Upper lobe of left lung (tissue), 6 donors: Measurements from ENCODE around the gene STRADB. TPM values are rescaled to one million over a fixed set of nuclear protein-coding genes. Genes with fewer than 3 reads are reported as not detected.

Experiments
- ATAC-seq, 2 donors: fragments of 200-7000 bp; cut with Tn5 transposase; one replicate each; pipeline ENCODE4 v1.9.1; 2022; ENCODE audit warnings: mild to moderate bottlenecking in 2 of 2, moderate library complexity in 2 of 2; ENCODE audit not compliant: low FRiP score in 2 of 2
- DNase-seq, 2 donors: peaks; one replicate each; pipeline ENCODE4 v3.0.0-alpha.2; 2019 to 2020
- H3K27ac ChIP-seq, 4 donors: fragments of 200-600 bp; sonication (generic); one replicate each; pipeline ENCODE4 v1.5.1; 2016 to 2019
- H3K27me3 ChIP-seq, 4 donors: fragments of 200-600 bp; sonication (generic); one replicate each; pipeline ENCODE4 v1.5.1; 2017 to 2019
- H3K36me3 ChIP-seq, 4 donors: fragments of 200-600 bp; sonication (generic); one replicate each; pipeline ENCODE4 v1.5.1; 2016 to 2019
- H3K4me1 ChIP-seq, 4 donors: fragments of 200-600 bp; sonication (generic); one replicate each; pipeline ENCODE4 v1.5.1; 2018 to 2019
- H3K4me3 ChIP-seq, 4 donors: fragments of 200-600 bp; sonication (generic); one replicate each; pipeline ENCODE4 v1.5.1; 2017 to 2019; ENCODE audit warnings: mild to moderate bottlenecking in 2 of 4, moderate library complexity in 1 of 4
- H3K9me3 ChIP-seq, 4 donors: fragments of 200-600 bp; sonication (generic); one replicate each; pipeline ENCODE4 v1.5.1; 2018 to 2019
- EP300 ChIP-seq, 4 donors: sonication (generic); formaldehyde crosslinking; IDR thresholded peaks; one replicate each; pipeline ENCODE4 v1.5.1; 2017; ENCODE audit warnings: antibody characterized with exemption in 4 of 4, control low read depth in 2 of 4
- POLR2A ChIP-seq, 4 donors: fragments of 450-650 bp; IDR thresholded peaks; one replicate each; pipeline ENCODE4 v1.5.1; 2016 to 2017; ENCODE audit warnings: antibody characterized with exemption in 4 of 4, mild to moderate bottlenecking in 2 of 4
- POLR2AphosphoS5 ChIP-seq, 2 donors: sonication (generic); formaldehyde crosslinking; IDR thresholded peaks; one replicate each; pipeline ENCODE4 v1.5.1; 2017; ENCODE audit warnings: antibody characterized with exemption in 2 of 2
- WGBS, 2 donors: methylation state at CpG; one replicate each; pipeline ENCODE4 v1.1.5; 2017 to 2018; 5-methylcytosine and 5-hydroxymethylcytosine counted together
- total RNA-seq, 6 donors: library from RNA; depleted of rRNA in 4 of 6; stranded (reverse); fragments of >200 nt in 4 of 6; gene quantifications; one replicate each; pipeline versions ENCODE4 v1.1.0 to v1.2.1, GENCODE V29; 2016 to 2021
- TF ChIP-seq, protein P1 (sequence below), 6 experiments: fragments of 450-650 bp in 4 of 6; fragments of 200-600 bp in 2 of 6; sonication (generic) in 2 of 6; IDR thresholded peaks; one replicate each; pipeline ENCODE4 v1.5.1; 2016 to 2019; ENCODE audit warnings: antibody characterized with exemption in 6 of 6
- donor health status: DM: no; HTN: no; CAD: no; lungs with moderate emphysema.
- donor health status: DM: no; HTN: yes; CAD: no; lungs with severe emphysema.

Gene STRADB, protein sequence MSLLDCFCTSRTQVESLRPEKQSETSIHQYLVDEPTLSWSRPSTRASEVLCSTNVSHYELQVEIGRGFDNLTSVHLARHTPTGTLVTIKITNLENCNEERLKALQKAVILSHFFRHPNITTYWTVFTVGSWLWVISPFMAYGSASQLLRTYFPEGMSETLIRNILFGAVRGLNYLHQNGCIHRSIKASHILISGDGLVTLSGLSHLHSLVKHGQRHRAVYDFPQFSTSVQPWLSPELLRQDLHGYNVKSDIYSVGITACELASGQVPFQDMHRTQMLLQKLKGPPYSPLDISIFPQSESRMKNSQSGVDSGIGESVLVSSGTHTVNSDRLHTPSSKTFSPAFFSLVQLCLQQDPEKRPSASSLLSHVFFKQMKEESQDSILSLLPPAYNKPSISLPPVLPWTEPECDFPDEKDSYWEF
- 10 to 100 TPM in 5 of 6 donors, 1 to 10 TPM in 1; 6.8 to 36.2 (median 21.7) TPM for total RNA-seq

DNA sequence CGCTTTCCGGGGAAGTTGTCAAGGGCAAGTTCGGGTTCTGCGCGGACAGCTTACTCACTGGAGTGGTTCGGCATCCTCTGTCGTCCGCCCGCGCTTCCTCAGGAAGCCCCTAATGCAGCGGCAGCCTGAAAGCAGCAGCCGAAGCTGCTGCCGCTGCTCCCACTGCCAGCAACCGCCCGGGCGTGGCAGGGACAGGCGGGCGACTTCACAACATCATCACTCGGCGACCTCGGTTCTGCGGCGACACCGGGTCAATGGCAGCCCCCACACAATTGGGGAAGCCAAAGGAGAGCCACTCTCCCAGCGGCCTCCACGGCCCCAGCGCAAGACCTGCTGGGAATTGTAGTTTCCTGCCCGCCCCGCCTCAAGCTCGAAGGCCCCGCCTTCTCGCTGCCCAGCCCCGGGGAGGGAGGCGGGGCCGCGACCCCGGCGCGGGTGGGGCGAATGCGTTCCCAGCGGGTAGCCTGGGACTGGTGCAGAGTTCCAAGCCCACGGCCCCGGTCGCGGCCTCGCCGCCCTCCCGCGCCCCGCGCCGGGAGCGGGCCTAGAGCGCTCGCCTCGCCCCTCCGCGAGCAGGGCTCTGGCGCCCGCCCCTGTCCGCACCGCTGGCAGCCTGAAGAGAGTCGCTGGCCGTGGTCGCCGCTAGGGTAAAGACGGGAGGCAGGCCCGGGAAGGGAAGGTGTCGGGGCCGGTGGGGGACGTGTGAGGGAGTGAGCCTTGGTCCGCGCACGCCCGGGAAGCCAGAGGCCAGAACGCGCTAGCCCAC lies at the start of gene STRADB, which contains the start of gene TRAK2:
Gene STRADB, plus strand, starts transcription at position 449 of the 766 bp plus-strand sequence. CDS start 3,101 bp downstream, outside the sequence.
Gene TRAK2, minus strand, starts transcription at position 167 of the 766 bp plus-strand sequence. CDS start 30,951 bp downstream, outside the sequence.
- DNase-seq (peak; percentile 97 to 98), ATAC-seq (peak; percentile 99)
- Histone ChIP-seq H3K27me3 (no peaks in the 10 kb centered on the region), H3K36me3 (no peaks in the 10 kb centered on the region), H3K4me3 (peak within 1 kb of the TSS; percentile 52 to 86 (median 78)), H3K27ac (peak within 1 kb of the TSS; percentile 84 to 93 (median 90)), H3K4me1 (peaks cover 28 to 40% (median 35%) of the 10 kb centered on the region in 4 donors), H3K9me3 (no peaks in the 10 kb centered on the region)
- 0% methylated on average over 2 to 44 of the region's 78 CpGs for WGBS, 2 donors
- TF ChIP-seq, protein P1, sequence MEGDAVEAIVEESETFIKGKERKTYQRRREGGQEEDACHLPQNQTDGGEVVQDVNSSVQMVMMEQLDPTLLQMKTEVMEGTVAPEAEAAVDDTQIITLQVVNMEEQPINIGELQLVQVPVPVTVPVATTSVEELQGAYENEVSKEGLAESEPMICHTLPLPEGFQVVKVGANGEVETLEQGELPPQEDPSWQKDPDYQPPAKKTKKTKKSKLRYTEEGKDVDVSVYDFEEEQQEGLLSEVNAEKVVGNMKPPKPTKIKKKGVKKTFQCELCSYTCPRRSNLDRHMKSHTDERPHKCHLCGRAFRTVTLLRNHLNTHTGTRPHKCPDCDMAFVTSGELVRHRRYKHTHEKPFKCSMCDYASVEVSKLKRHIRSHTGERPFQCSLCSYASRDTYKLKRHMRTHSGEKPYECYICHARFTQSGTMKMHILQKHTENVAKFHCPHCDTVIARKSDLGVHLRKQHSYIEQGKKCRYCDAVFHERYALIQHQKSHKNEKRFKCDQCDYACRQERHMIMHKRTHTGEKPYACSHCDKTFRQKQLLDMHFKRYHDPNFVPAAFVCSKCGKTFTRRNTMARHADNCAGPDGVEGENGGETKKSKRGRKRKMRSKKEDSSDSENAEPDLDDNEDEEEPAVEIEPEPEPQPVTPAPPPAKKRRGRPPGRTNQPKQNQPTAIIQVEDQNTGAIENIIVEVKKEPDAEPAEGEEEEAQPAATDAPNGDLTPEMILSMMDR (IDR thresholded peaks at IDR 0.05): peak; percentile 17 to 87 (median 48)
- TF ChIP-seq POLR2AphosphoS5 (IDR thresholded peaks at IDR 0.05) (peak; percentile 92 to 94), EP300 (IDR thresholded peaks at IDR 0.05) (peak in 1 of 4 donors; percentile 33), POLR2A (IDR thresholded peaks at IDR 0.05) (peak in 3 of 4 donors; percentile 61 to 90 (median 88))

DNA sequence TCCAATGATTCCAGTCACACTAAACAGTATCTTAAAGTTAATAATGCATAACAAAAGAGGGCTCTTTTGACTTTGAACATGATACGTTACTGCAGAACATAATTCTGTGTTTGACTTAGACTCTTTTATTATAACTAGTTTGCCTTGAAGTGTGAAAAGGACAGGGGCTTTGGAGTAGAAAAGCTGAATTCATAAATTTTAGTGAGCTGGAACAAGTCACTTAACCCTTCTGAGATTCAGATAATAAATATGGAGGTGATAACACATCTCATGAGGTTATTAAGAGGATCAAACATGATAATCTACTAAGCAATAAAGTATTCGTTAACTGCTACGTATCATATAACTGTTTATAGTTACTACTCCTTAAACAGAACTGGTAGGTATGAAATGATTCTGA lies 49.7 kb upstream of the STRADB start:
- H3K27ac ChIP-seq: no peak overlapping the region
- no peak overlapping the region for H3K4me3 ChIP-seq
- H3K4me1 ChIP-seq: peaks cover 23 to 51% (median 37%) of the 10 kb centered on the region in 4 donors
- ATAC-seq (no peak), DNase-seq (no peak)
- no peaks in the 10 kb centered on the region for H3K27me3 ChIP-seq
- 91 to 95% methylated on average over 3 of the region's 3 CpGs for WGBS, 2 donors
- TF ChIP-seq POLR2A (IDR thresholded peaks at IDR 0.05): no peak
- TF ChIP-seq EP300 (IDR thresholded peaks at IDR 0.05): no peak
- TF ChIP-seq POLR2AphosphoS5 (IDR thresholded peaks at IDR 0.05): no peak
- TF ChIP-seq, protein P1 (IDR thresholded peaks at IDR 0.05): no peak
- peaks cover 0 to 27% (median 12%) of the 10 kb centered on the region in 4 donors for H3K36me3 ChIP-seq
- H3K9me3 ChIP-seq: no peaks in the 10 kb centered on the region

GRCh38 chr2:201402651-201403562 lies 48.6 kb upstream of the STRADB start:
- DNase-seq: no peak
- 72 to 78% methylated on average over 6 of the region's 6 CpGs for WGBS, 2 donors
- Histone ChIP-seq H3K9me3 (no peaks in the 10 kb centered on the region), H3K4me1 (peaks cover 28 to 56% (median 41%) of the 10 kb centered on the region in 4 donors), H3K27ac (no peak overlapping the region), H3K27me3 (no peaks in the 10 kb centered on the region), H3K4me3 (no peak overlapping the region), H3K36me3 (peaks cover 0 to 16% (median 4%) of the 10 kb centered on the region in 4 donors)
- TF ChIP-seq POLR2A (IDR thresholded peaks at IDR 0.05) (no peak), POLR2AphosphoS5 (IDR thresholded peaks at IDR 0.05) (no peak)
- ATAC-seq: no peak

- Histone ChIP-seq H3K27me3 (no peaks in the 10 kb centered on the region), H3K9me3 (no peaks in the 10 kb centered on the region), H3K36me3 (peaks cover 0 to 9% (median 2%) of the 10 kb centered on the region in 4 donors), H3K27ac (peak overlapping the region in 1 of 4 donors; percentile 5), H3K4me1 (peaks cover 28 to 56% (median 41%) of the 10 kb centered on the region in 4 donors), H3K4me3 (no peak overlapping the region)
- no peak for TF ChIP-seq EP300 (IDR thresholded peaks at IDR 0.05)
- TF ChIP-seq, protein P1 (IDR thresholded peaks at IDR 0.05): no peak
- no peak for TF ChIP-seq POLR2AphosphoS5 (IDR thresholded peaks at IDR 0.05)
- no peak for TF ChIP-seq POLR2A (IDR thresholded peaks at IDR 0.05)
- WGBS, 2 donors: 70 to 71% methylated on average over 3 of the region's 3 CpGs
- DNase-seq (no peak), ATAC-seq (no peak)
Observed at GRCh38 chr2:201403880-201404279, 47.7 kb upstream of the STRADB start.
